ENCODE measurements around the gene FAAP20.

GRCh38 chr1:2175681-2176454 is 18.7 kb downstream of the FAAP20 start:
- TF ChIP-seq EZH2 (IDR thresholded peaks at IDR 0.05; ENCODE audit: insufficient read depth, low read length), result no peak
- TF ChIP-seq, protein P1, sequence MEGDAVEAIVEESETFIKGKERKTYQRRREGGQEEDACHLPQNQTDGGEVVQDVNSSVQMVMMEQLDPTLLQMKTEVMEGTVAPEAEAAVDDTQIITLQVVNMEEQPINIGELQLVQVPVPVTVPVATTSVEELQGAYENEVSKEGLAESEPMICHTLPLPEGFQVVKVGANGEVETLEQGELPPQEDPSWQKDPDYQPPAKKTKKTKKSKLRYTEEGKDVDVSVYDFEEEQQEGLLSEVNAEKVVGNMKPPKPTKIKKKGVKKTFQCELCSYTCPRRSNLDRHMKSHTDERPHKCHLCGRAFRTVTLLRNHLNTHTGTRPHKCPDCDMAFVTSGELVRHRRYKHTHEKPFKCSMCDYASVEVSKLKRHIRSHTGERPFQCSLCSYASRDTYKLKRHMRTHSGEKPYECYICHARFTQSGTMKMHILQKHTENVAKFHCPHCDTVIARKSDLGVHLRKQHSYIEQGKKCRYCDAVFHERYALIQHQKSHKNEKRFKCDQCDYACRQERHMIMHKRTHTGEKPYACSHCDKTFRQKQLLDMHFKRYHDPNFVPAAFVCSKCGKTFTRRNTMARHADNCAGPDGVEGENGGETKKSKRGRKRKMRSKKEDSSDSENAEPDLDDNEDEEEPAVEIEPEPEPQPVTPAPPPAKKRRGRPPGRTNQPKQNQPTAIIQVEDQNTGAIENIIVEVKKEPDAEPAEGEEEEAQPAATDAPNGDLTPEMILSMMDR (IDR thresholded peaks at IDR 0.05; ENCODE audit: insufficient read depth, low read depth, low read length), result no peak
